GM19467 (cell line): Measurements from ENCODE around the gene EPB41L4B.
A peak's percentile ranks its signal among the peaks of the same experiment; 100 is the strongest.

Experiments used
- ATAC-seq: cut with Tn5 transposase; IDR thresholded peaks from one replicate; pipeline ENCODE4 v1.9.1; 2021; ENCODE audit warnings: mild to moderate bottlenecking, moderate library complexity; ENCODE audit not compliant: unreplicated experiment

The EPB41L4B gene

GRCh38 chr9:109206670-109207069 lies 114.2 kb downstream of the EPB41L4B start:
- no peak for ATAC-seq

GRCh38 chr9:109205526-109205925 lies 115.3 kb downstream of the EPB41L4B start:
- no peak for ATAC-seq

GRCh38 chr9:109203761-109204360 lies 117.0 kb downstream of the EPB41L4B start:
- no peak for ATAC-seq

GRCh38 chr9:109199676-109200075 lies 121.2 kb downstream of the EPB41L4B start:
- ATAC-seq = no peak

GRCh38 chr9:109198736-109199382 lies 122.0 kb downstream of the EPB41L4B start:
- ATAC-seq = no peak

- ATAC-seq = no peak
Measured at GRCh38 chr9:109193974-109194556, 126.8 kb downstream of the EPB41L4B start.

- no peak for ATAC-seq
Measured at GRCh38 chr9:109192732-109193361, 128.0 kb downstream of the EPB41L4B start.

GRCh38 chr9:109191746-109192145 lies 129.1 kb downstream of the EPB41L4B start:
- no peak for ATAC-seq

- ATAC-seq = no peak
Measured at GRCh38 chr9:109190151-109190550, 130.7 kb downstream of the EPB41L4B start.

GRCh38 chr9:109186857-109187520 lies 133.9 kb downstream of the EPB41L4B start:
- ATAC-seq = no peak

- no peak for ATAC-seq
Measured at GRCh38 chr9:109182940-109183798, 137.7 kb downstream of the EPB41L4B start.

GRCh38 chr9:109182550-109182939 lies 138.3 kb downstream of the EPB41L4B start:
- no peak for ATAC-seq

- peak; percentile 55 for ATAC-seq
Measured at GRCh38 chr9:109181284-109181683, 139.6 kb downstream of the EPB41L4B start.

- no peak for ATAC-seq
Measured at GRCh38 chr9:109179801-109180523, 140.9 kb downstream of the EPB41L4B start.

GRCh38 chr9:109176963-109177362 lies 143.9 kb downstream of the EPB41L4B start:
- no peak for ATAC-seq

- no peak for ATAC-seq
Measured at GRCh38 chr9:109176386-109176785, 144.5 kb downstream of the EPB41L4B start.

GRCh38 chr9:109172935-109173334 lies 147.9 kb downstream of the EPB41L4B start:
- ATAC-seq = no peak

GRCh38 chr9:109171926-109172325 lies 148.9 kb downstream of the EPB41L4B start:
- ATAC-seq = no peak

- no peak for ATAC-seq
Measured at GRCh38 chr9:109168170-109168569, 152.7 kb downstream of the EPB41L4B start.

GRCh38 chr9:109167716-109168115 lies 153.1 kb downstream of the EPB41L4B start:
- no peak for ATAC-seq
